Keratinocyte (primary cell): Measurements from ENCODE around the gene KNL1. TPM values are rescaled to one million over a fixed set of nuclear protein-coding genes. Genes with fewer than 3 reads are reported as not detected.
A peak's percentile ranks its signal among the peaks of the same experiment; 100 is the strongest.

ENCODE experiments used
- DNase-seq: peaks from one replicate; pipeline ENCODE4 v3.0.0-alpha.2; 2011; ENCODE audit warnings: low read depth, missing footprints, low spot score
- FAIRE-seq: peaks from 2 replicates; lab custom pipeline; 2011; peaks lifted over from hg19 to GRCh38; lab: Jason Lieb, UNC
- H2AFZ ChIP-seq: 2 replicates; pipeline ENCODE4 v1.6.0; 2012; ENCODE audit warnings: low read length, control low read depth, inconsistent platforms; ENCODE audit not compliant: control insufficient read depth
- H3K27ac ChIP-seq: 2 replicates; pipeline ENCODE4 v1.5.1; 2011; ENCODE audit warnings: low read length; ENCODE audit not compliant: control insufficient read depth, insufficient read depth
- H3K27me3 ChIP-seq: 3 replicates; pipeline ENCODE4 v1.6.0; 2011; ENCODE audit warnings: low read length; ENCODE audit not compliant: control insufficient read depth, insufficient read depth; ENCODE audit errors: extremely low read depth
- H3K36me3 ChIP-seq, 2 experiments: 2 replicates in 1 of 2; 3 replicates in 1 of 2; pipeline ENCODE4 v1.5.1; 2011; ENCODE audit warnings: low read length in 2 of 2, mild to moderate bottlenecking in 1 of 2; ENCODE audit not compliant: control insufficient read depth in 2 of 2, insufficient read depth in 2 of 2; ENCODE audit errors: extremely low read depth in 1 of 2
- H3K4me1 ChIP-seq: 3 replicates; pipeline ENCODE4 v1.5.1; 2011; ENCODE audit warnings: low read length; ENCODE audit not compliant: control insufficient read depth, insufficient read depth; ENCODE audit errors: extremely low read depth
- H3K4me2 ChIP-seq: 3 replicates; pipeline ENCODE4 v1.6.0; 2011; ENCODE audit warnings: low read depth, low read length; ENCODE audit not compliant: control insufficient read depth, insufficient read depth; ENCODE audit errors: extremely low read depth
- H3K4me3 ChIP-seq, 3 experiments: fragments of 200-600 bp in 1 of 3; sonication (generic) in 1 of 3; 2 replicates in 2 of 3; 3 replicates in 1 of 3; pipeline ENCODE4 v1.5.1; 2011 to 2016; ENCODE audit warnings: low read length in 3 of 3, mild to moderate bottlenecking in 3 of 3, control low read depth in 2 of 3, inconsistent platforms in 1 of 3, low read depth in 1 of 3, mixed read lengths in 1 of 3, mixed run types in 1 of 3, moderate library complexity in 1 of 3; ENCODE audit not compliant: control insufficient read depth in 2 of 3, insufficient read depth in 2 of 3; ENCODE audit errors: extremely low read depth in 1 of 3
- H3K79me2 ChIP-seq: 2 replicates; pipeline ENCODE4 v1.6.0; 2012; ENCODE audit warnings: low read length; ENCODE audit not compliant: control insufficient read depth, insufficient read depth
- H3K9ac ChIP-seq: 3 replicates; pipeline ENCODE4 v1.6.0; 2011; ENCODE audit warnings: low read length; ENCODE audit not compliant: control insufficient read depth, insufficient read depth; ENCODE audit errors: extremely low read depth
- H3K9me1 ChIP-seq: 3 replicates; pipeline ENCODE4 v1.6.0; 2011; ENCODE audit warnings: low read length; ENCODE audit not compliant: control insufficient read depth, insufficient read depth; ENCODE audit errors: extremely low read depth
- H3K9me3 ChIP-seq: 2 replicates; pipeline ENCODE4 v1.5.1; 2012; ENCODE audit warnings: low read depth, low read length; ENCODE audit not compliant: control insufficient read depth
- H4K20me1 ChIP-seq: 3 replicates; pipeline ENCODE4 v1.6.0; 2011; ENCODE audit warnings: low read length; ENCODE audit not compliant: control insufficient read depth, insufficient read depth; ENCODE audit errors: extremely low read depth
- EZH2 ChIP-seq: IDR thresholded peaks from one replicate; pipeline ENCODE4 v1.6.1; 2012; ENCODE audit warnings: inconsistent platforms, mild to moderate bottlenecking, low read length, moderate library complexity
- dilution Hi-C: fragments of 300-500 bp; cut with MboI; formaldehyde crosslinking; loops from one replicate; pipeline ENCODE4 v1.7.0; 2020; ENCODE audit warnings: low sequenced_read_pairs; ENCODE audit not compliant: extremely low pct_ligation_motif_present
- polyA plus RNA-seq, 5 experiments: library from polyadenylated mRNA; depleted of rRNA in 3 of 5; stranded (reverse) in 3 of 5; stranded (forward) in 1 of 5; unstranded in 1 of 5; fragments of >200 nt; gene quantifications; 1 replicate in 1 of 5; 2 replicates in 3 of 5; 3 replicates in 1 of 5; pipeline versions ENCODE4 v1.2.1 to v1.2.3, GENCODE V29; 2011 to 2012; ENCODE audit warnings: missing spikeins in 2 of 5, low read depth in 1 of 5, low replicate concordance in 1 of 5
- TF ChIP-seq, protein P1 (sequence below), 3 experiments: IDR thresholded peaks in 1 of 3; conservative IDR thresholded peaks in 1 of 3; optimal IDR thresholded peaks in 1 of 3; 2 replicates in 2 of 3; 3 replicates in 1 of 3; pipeline versions ENCODE3 to v1.5.1; 2011; ENCODE audit warnings: low read length in 3 of 3, mild to moderate bottlenecking in 3 of 3, moderate library complexity in 2 of 3, control low read depth in 1 of 3, inconsistent platforms in 1 of 3; ENCODE audit not compliant: insufficient read depth in 2 of 3; ENCODE audit errors: extremely low read depth in 1 of 3

The KNL1 gene
- polyA plus RNA-seq, 1 donor (not counting 4 experiments of a cell fraction or from before 2014, with no cell fraction given) = 6.9 TPM

DNA sequence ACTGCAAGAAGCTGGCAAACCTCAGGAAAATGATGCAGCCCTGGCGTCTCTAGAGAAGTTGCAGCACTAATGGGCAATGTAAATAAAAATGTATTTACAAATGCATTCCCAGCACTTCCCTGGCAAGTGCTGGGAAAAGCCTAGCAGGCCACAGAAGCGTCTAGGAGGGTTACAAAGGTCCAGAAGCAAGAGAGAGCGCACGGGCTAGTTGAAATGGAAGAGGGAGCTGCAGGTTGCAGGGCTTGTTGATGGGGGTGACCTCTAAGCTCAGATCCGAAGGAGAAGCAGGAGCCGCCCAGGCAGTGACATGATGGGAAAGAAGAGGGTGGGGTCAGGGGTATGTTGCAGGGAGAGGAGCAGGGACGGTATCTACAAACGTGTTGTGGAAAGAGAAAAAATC, 2.7 kb upstream of the KNL1 start:
- Histone ChIP-seq H3K36me3 (no peaks in the 10 kb centered on the region), H3K9ac (no peak overlapping the region), H3K4me3 (no peak overlapping the region), H4K20me1 (no peaks in the 10 kb centered on the region), H3K9me1 (no peaks in the 10 kb centered on the region), H3K4me2 (no peak overlapping the region), H2AFZ (no peak overlapping the region), H3K79me2 (peaks cover 20% of the 10 kb centered on the region), H3K27ac (no peak overlapping the region), H3K27me3 (no peaks in the 10 kb centered on the region), H3K4me1 (peaks cover 6% of the 10 kb centered on the region), H3K9me3 (no peaks in the 10 kb centered on the region)
- TF ChIP-seq EZH2 = no peak
- TF ChIP-seq, protein P1, sequence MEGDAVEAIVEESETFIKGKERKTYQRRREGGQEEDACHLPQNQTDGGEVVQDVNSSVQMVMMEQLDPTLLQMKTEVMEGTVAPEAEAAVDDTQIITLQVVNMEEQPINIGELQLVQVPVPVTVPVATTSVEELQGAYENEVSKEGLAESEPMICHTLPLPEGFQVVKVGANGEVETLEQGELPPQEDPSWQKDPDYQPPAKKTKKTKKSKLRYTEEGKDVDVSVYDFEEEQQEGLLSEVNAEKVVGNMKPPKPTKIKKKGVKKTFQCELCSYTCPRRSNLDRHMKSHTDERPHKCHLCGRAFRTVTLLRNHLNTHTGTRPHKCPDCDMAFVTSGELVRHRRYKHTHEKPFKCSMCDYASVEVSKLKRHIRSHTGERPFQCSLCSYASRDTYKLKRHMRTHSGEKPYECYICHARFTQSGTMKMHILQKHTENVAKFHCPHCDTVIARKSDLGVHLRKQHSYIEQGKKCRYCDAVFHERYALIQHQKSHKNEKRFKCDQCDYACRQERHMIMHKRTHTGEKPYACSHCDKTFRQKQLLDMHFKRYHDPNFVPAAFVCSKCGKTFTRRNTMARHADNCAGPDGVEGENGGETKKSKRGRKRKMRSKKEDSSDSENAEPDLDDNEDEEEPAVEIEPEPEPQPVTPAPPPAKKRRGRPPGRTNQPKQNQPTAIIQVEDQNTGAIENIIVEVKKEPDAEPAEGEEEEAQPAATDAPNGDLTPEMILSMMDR (optimal IDR thresholded peaks at IDR 0.05 in 1 of 3, IDR thresholded peaks at IDR 0.05 in 1 of 3, conservative IDR thresholded peaks at IDR 0.05 in 1 of 3; ENCODE audit: extremely low read depth in 1 of 3, insufficient read depth in 2 of 3, low read length in 3 of 3) = no peak
- dilution Hi-C loops = no loop called here
- FAIRE-seq = no peak
- DNase-seq = no peak

DNA sequence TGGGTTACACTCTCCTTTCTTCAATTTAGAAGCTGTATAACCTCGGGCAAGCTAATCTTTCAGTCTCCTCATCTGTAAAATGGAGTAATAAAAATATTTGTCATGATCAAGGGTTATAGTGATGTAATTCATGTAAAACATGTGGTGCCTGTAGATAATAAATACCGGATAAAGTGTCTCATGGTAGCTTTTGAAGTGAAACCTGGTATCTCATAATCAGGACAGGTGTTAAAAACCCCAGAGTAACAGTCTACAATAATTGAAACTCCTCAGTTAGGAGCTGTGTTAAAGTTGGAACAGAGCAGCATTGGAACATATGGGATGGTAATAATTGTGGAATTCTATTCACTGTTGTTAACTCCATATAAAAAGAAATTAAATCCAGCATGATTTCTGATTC, 884 bp upstream of the KNL1 start:
- Histone ChIP-seq H4K20me1 (no peaks in the 10 kb centered on the region), H3K9me3 (no peaks in the 10 kb centered on the region), H3K4me3 (no peak overlapping the region), H3K27me3 (no peaks in the 10 kb centered on the region), H3K27ac (no peak overlapping the region), H2AFZ (peak overlapping the region; percentile 15), H3K36me3 (no peaks in the 10 kb centered on the region), H3K4me2 (no peak overlapping the region), H3K9ac (no peak overlapping the region), H3K4me1 (peaks cover 6% of the 10 kb centered on the region), H3K79me2 (peaks cover 35% of the 10 kb centered on the region), H3K9me1 (no peaks in the 10 kb centered on the region)
- DNase-seq (no peak), FAIRE-seq (no peak)
- dilution Hi-C loops = no loop called here
- TF ChIP-seq, protein P1 (optimal IDR thresholded peaks at IDR 0.05 in 1 of 3, IDR thresholded peaks at IDR 0.05 in 1 of 3, conservative IDR thresholded peaks at IDR 0.05 in 1 of 3; ENCODE audit: extremely low read depth in 1 of 3, insufficient read depth in 2 of 3, low read length in 3 of 3) = no peak
- no peak for TF ChIP-seq EZH2
